ENCODE measurements around the gene CHMP4B.

GRCh38 chr20:33828967-33829560 lies 17.9 kb downstream of the CHMP4B start:
- no peak for TF ChIP-seq EZH2phosphoT487 (IDR thresholded peaks at IDR 0.05; ENCODE audit: low read length)
- TF ChIP-seq EZH2 (optimal IDR thresholded peaks at IDR 0.05; ENCODE audit: low read depth, low read length), result no peak
